Lower lobe of right lung (tissue), 2 donors: ENCODE results near the gene PFDN2. TPM values are rescaled to one million over a fixed set of nuclear protein-coding genes. Genes with fewer than 3 reads are reported as not detected.

Experiments used
- ATAC-seq, 2 donors: fragments of 200-7000 bp; cut with Tn5 transposase; one replicate each; pipeline ENCODE4 v1.9.1; 2020 to 2022; ENCODE audit warnings: mild to moderate bottlenecking in 2 of 2, moderate library complexity in 2 of 2
- DNase-seq: peaks from one replicate; pipeline ENCODE4 v3.0.0-alpha.2; 2020
- H3K27ac ChIP-seq: fragments of 200-600 bp; one replicate; pipeline ENCODE4 v1.8.0; 2022
- H3K27me3 ChIP-seq: fragments of 200-600 bp; one replicate; pipeline ENCODE4 v1.8.0; 2022; ENCODE audit warnings: low read depth
- H3K36me3 ChIP-seq: fragments of 200-600 bp; one replicate; pipeline ENCODE4 v1.8.0; 2022; ENCODE audit warnings: mild to moderate bottlenecking
- H3K4me1 ChIP-seq: fragments of 200-600 bp; one replicate; pipeline ENCODE4 v1.8.0; 2022
- H3K4me3 ChIP-seq: fragments of 200-600 bp; one replicate; pipeline ENCODE4 v1.8.0; 2022; ENCODE audit warnings: mild to moderate bottlenecking
- H3K9me3 ChIP-seq: fragments of 200-600 bp; one replicate; pipeline ENCODE4 v1.8.0; 2022
- CTCF ChIP-seq: fragments of 200-600 bp; IDR thresholded peaks from one replicate; pipeline ENCODE4 v1.8.0; 2022; ENCODE audit warnings: antibody characterized with exemption, mild to moderate bottlenecking
- intact Hi-C: fragments of 100-400 bp; cut with DNase I; formaldehyde crosslinking; loops from one replicate; pipeline ENCODE4 v1.11.0; 2022
- total RNA-seq: library from RNA; stranded (reverse); fragmentation: NEBNext Ultra II Directional; extraction: Animal tissue kit (Norgen Biotek cat#: 25700); gene quantifications from one replicate; pipeline ENCODE4 v1.2.1, GENCODE V29; 2021
- donor health status: DM: no; HTN: yes; CAD: no; lungs with severe emphysema.

The PFDN2 gene
- total RNA-seq, 1 donor from 2014 or later: 46.2 TPM

- no peak overlapping the region for H3K27ac ChIP-seq
- intact Hi-C loops: no loop called here
- ATAC-seq (no peak), DNase-seq (no peak)
- H3K4me1 ChIP-seq: peaks cover 78% of the 10 kb centered on the region
- H3K4me3 ChIP-seq: no peak overlapping the region
- H3K9me3 ChIP-seq: no peaks in the 10 kb centered on the region
- peaks cover 21% of the 10 kb centered on the region for H3K36me3 ChIP-seq
- TF ChIP-seq CTCF: no peak
- no peaks in the 10 kb centered on the region for H3K27me3 ChIP-seq
These were observed 2.6 kb downstream of the PFDN2 start for GRCh38 chr1:161115132-161115711.

- Histone ChIP-seq H3K4me3 (no peak overlapping the region), H3K27me3 (no peaks in the 10 kb centered on the region), H3K27ac (no peak overlapping the region), H3K4me1 (peaks cover 72% of the 10 kb centered on the region), H3K36me3 (peaks cover 21% of the 10 kb centered on the region), H3K9me3 (no peaks in the 10 kb centered on the region)
- ATAC-seq (no peak), DNase-seq (no peak)
- TF ChIP-seq CTCF: no peak
- intact Hi-C loops: no loop called here
These were observed 3.3 kb downstream of the PFDN2 start for GRCh38 chr1:161114556-161114955.

GRCh38 chr1:161113915-161114314, 3.9 kb downstream of the PFDN2 start:
- Histone ChIP-seq H3K4me3 (no peak overlapping the region), H3K27me3 (no peaks in the 10 kb centered on the region), H3K36me3 (peaks cover 25% of the 10 kb centered on the region), H3K27ac (no peak overlapping the region), H3K4me1 (peaks cover 65% of the 10 kb centered on the region), H3K9me3 (no peaks in the 10 kb centered on the region)
- intact Hi-C loops: no loop called here
- no peak for TF ChIP-seq CTCF
- ATAC-seq: no peak
- no peak for DNase-seq

- Histone ChIP-seq H3K4me1 (peaks cover 52% of the 10 kb centered on the region), H3K27me3 (no peaks in the 10 kb centered on the region), H3K9me3 (no peaks in the 10 kb centered on the region), H3K27ac (no peak overlapping the region), H3K36me3 (peaks cover 25% of the 10 kb centered on the region), H3K4me3 (no peak overlapping the region)
- DNase-seq: no peak
- no peak for ATAC-seq
- intact Hi-C loops: no loop called here
- no peak for TF ChIP-seq CTCF
These were observed 6.3 kb downstream of the PFDN2 start for GRCh38 chr1:161111527-161111926.

GRCh38 chr1:161111117-161111516, 6.7 kb downstream of the PFDN2 start:
- DNase-seq: no peak
- Histone ChIP-seq H3K9me3 (no peaks in the 10 kb centered on the region), H3K36me3 (peaks cover 25% of the 10 kb centered on the region), H3K4me1 (peaks cover 48% of the 10 kb centered on the region), H3K4me3 (no peak overlapping the region), H3K27ac (no peak overlapping the region), H3K27me3 (no peaks in the 10 kb centered on the region)
- intact Hi-C loops: no loop called here
- TF ChIP-seq CTCF: no peak
- no peak for ATAC-seq

- H3K9me3 ChIP-seq: no peaks in the 10 kb centered on the region
- no peak for ATAC-seq
These were observed 11.4 kb downstream of the PFDN2 start for GRCh38 chr1:161106431-161106830.

More at GRCh38 chr1:161106431-161106830, 11.4 kb downstream of the PFDN2 start:
- Histone ChIP-seq H3K4me3 (no peak overlapping the region), H3K36me3 (peaks cover 25% of the 10 kb centered on the region), H3K27ac (no peak overlapping the region), H3K27me3 (no peaks in the 10 kb centered on the region), H3K4me1 (peaks cover 7% of the 10 kb centered on the region)
- TF ChIP-seq CTCF: no peak
- DNase-seq: no peak
- intact Hi-C loops: no loop called here
